ENCODE results near the gene ZBTB16. TPM values are rescaled to one million over a fixed set of nuclear protein-coding genes. Genes with fewer than 3 reads are reported as not detected.

The ZBTB16 gene
- total and polyA plus RNA-seq, 2 of the 4 experiments (the other 2 are of a cell fraction) = not detected

DNA sequence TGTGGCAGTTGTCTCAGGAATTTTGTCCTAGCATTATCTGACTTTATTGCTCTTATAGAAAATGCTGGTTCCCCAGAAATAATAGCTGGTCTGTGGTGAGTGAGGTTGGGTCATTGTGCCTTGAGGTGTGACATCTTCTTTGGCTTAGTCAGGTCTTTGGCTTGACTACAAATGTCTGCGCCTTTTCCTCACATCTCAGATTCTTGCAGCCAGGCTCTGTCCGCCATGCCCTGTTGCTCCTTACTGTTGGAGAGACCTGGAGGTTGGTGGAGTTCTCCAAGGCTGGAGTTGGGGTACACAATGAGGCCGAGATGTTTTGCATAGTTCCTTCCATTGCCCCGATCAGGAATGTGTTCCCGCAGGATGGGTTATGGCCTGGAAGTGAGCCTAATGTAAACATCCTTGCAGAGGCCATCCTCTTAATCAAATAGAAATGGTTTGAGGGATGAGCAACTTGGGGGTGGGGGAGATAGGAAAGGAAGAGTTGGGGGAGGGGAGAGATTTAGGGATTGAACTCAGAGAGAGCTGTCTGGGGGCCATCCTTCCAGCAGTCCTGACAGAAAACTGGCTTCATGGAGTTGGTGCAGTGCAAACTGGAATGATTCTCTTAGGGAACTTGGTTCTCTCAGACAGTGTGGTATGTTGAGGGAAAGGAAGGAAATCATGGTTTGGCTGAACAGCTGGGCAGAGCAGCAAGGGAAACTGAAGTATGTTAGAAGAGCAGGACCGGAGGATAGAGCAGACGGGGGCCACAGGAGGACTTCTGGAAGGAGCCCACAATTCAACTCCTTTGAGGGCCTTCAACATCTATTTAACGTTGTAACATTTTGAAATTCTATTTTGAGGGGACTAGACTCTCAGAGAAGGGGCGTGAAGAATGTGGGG is 49.9 kb downstream of the ZBTB16 start:
- intact Hi-C loops (cut with micrococcal nuclease) = no loop called here
- Histone ChIP-seq H2BK20ac (ENCODE audit: low read depth, low read length) (no peak overlapping the region), H4K91ac (ENCODE audit: insufficient read depth, low read depth, low read length) (no peak overlapping the region), H3K9me1 (ENCODE audit: insufficient read depth, low read length) (no peaks in the 10 kb centered on the region), H3K9ac (ENCODE audit: low read depth, low read length) (no peak overlapping the region), H3K27me3 (ENCODE audit: control insufficient read depth, insufficient read depth, low read length) (peaks cover 8% of the 10 kb centered on the region), H3K9me3 (ENCODE audit: control insufficient read depth, insufficient read depth, low read length) (no peaks in the 10 kb centered on the region), H3K27ac (ENCODE audit: insufficient read depth, low read length) (no peak overlapping the region), H2AK9ac (replicated peaks; ENCODE audit: low read depth, low read length, poor library complexity) (no peak overlapping the region), H3K23ac (ENCODE audit: low read depth, low read length) (no peak overlapping the region), H2BK120ac (ENCODE audit: low read depth, low read length) (no peak overlapping the region), H4K8ac (ENCODE audit: low read depth in 2 of 2, low read length in 2 of 2) (no peak overlapping the region), H3K14ac (replicated peaks; ENCODE audit: low read depth, low read length) (no peak overlapping the region), H3K4me2 (ENCODE audit: low read depth, low read length) (no peak overlapping the region), H3K36me3 (ENCODE audit: control insufficient read depth, insufficient read depth, low read length) (no peaks in the 10 kb centered on the region), H2BK5ac (ENCODE audit: low read depth, low read length, poor library complexity, severe bottlenecking) (no peak overlapping the region), H4K5ac (ENCODE audit: low read depth, low read length) (no peak overlapping the region), H4K20me1 (ENCODE audit: insufficient read depth, low read length) (no peaks in the 10 kb centered on the region), H3K4me3 (ENCODE audit: insufficient read depth, low read depth, low read length) (no peak overlapping the region), H3K4me1 (ENCODE audit: control insufficient read depth, insufficient read depth, low read length) (no peaks in the 10 kb centered on the region), H2AK5ac (ENCODE audit: low read depth, low read length) (no peak overlapping the region), H3K18ac (ENCODE audit: low read depth, low read length) (no peak overlapping the region), H3K4ac (ENCODE audit: low read depth, low read length) (no peak overlapping the region), H3K56ac (ENCODE audit: extremely low read depth, insufficient read depth, low read length) (no peak overlapping the region), H2BK15ac (ENCODE audit: low read depth, low read length) (no peak overlapping the region), H2AFZ (replicated peaks; ENCODE audit: low read length, poor library complexity) (no peak overlapping the region), H3K79me1 (ENCODE audit: low read depth in 1 of 2, low read length in 2 of 2) (no peaks in the 10 kb centered on the region)
- CTCF ChIA-PET = no interaction called here
- BruUV-seq (replicated peaks) = no TSS peak
- ATAC-seq (ENCODE audit: low read depth) (no peak), DNase-seq (no peak)
- 38% methylated on average over 2 of the region's 9 CpGs; no CpG with 5 or more reads in 1 of the 2 experiments for WGBS, 2 experiments (ENCODE audit: extremely low coverage in 2 of 2, insufficient read length in 1 of 2)
- dilution Hi-C loops (cut with HindIII; ENCODE audit: low sequenced_read_pairs, unreplicated experiment) = no loop called here
- TF ChIP-seq, protein P1, sequence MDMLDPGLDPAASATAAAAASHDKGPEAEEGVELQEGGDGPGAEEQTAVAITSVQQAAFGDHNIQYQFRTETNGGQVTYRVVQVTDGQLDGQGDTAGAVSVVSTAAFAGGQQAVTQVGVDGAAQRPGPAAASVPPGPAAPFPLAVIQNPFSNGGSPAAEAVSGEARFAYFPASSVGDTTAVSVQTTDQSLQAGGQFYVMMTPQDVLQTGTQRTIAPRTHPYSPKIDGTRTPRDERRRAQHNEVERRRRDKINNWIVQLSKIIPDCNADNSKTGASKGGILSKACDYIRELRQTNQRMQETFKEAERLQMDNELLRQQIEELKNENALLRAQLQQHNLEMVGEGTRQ (IDR thresholded peaks at IDR 0.05; ENCODE audit: low read depth, low read length) = no peak
- no peak for TF ChIP-seq CEBPB (IDR thresholded peaks at IDR 0.05; ENCODE audit: low read depth, low read length)
- in situ Hi-C loops (cut with MboI; ENCODE audit: low sequenced_read_pairs) = no loop called here
- POLR2A ChIA-PET (ENCODE audit: unreplicated experiment) = no interaction called here

All from IMR-90 (cell line).